Fibroblast of gingiva (primary cell): ENCODE data around the gene COASY.

Experiments used
- DNase-seq: peaks from one replicate; pipeline ENCODE4 v3.0.0-alpha.2; 2011; ENCODE audit warnings: low read depth

The COASY gene

GRCh38 chr17:42561897-42562387 lies at the start of gene COASY:
TSS of gene COASY (plus strand) at chr17:42562148. CDS start at chr17:42562623, 475 bp downstream.
- DNase-seq = peak; percentile 97

- DNase-seq = no peak
Observed at GRCh38 chr17:42512246-42512645, 49.7 kb upstream of the COASY start.

GRCh38 chr17:42512733-42513251 lies 49.2 kb upstream of the COASY start:
- DNase-seq = peak; percentile 61

GRCh38 chr17:42513686-42514085 lies 48.3 kb upstream of the COASY start:
- no peak for DNase-seq

GRCh38 chr17:42514279-42514678 lies 47.7 kb upstream of the COASY start:
- no peak for DNase-seq

- DNase-seq = no peak
Observed at GRCh38 chr17:42514867-42515266, 47.1 kb upstream of the COASY start.

GRCh38 chr17:42517516-42517915 lies 44.4 kb upstream of the COASY start:
- DNase-seq = peak; percentile 96

- DNase-seq = peak; percentile 95
Observed at GRCh38 chr17:42518046-42518754, 43.7 kb upstream of the COASY start.

GRCh38 chr17:42518755-42519545 lies 43.0 kb upstream of the COASY start:
- no peak for DNase-seq

GRCh38 chr17:42519546-42520491 lies 42.1 kb upstream of the COASY start:
- DNase-seq = peak; percentile 99

GRCh38 chr17:42520540-42520951 lies 41.4 kb upstream of the COASY start:
- DNase-seq = no peak

GRCh38 chr17:42521036-42521435 lies 40.9 kb upstream of the COASY start:
- DNase-seq = no peak

GRCh38 chr17:42521666-42522262 lies 40.2 kb upstream of the COASY start:
- peak; percentile 24 for DNase-seq

- DNase-seq = no peak
Observed at GRCh38 chr17:42522263-42522790, 39.6 kb upstream of the COASY start.

GRCh38 chr17:42522798-42523278 lies 39.1 kb upstream of the COASY start:
- no peak for DNase-seq

- DNase-seq = no peak
Observed at GRCh38 chr17:42525221-42525620, 36.7 kb upstream of the COASY start.

- no peak for DNase-seq
Observed at GRCh38 chr17:42526031-42526444, 35.9 kb upstream of the COASY start.

GRCh38 chr17:42527932-42528331 lies 34.0 kb upstream of the COASY start:
- DNase-seq = no peak

GRCh38 chr17:42529061-42529460 lies 32.9 kb upstream of the COASY start:
- DNase-seq = no peak

GRCh38 chr17:42530952-42531454 lies 30.9 kb upstream of the COASY start:
- no peak for DNase-seq
